GM21737 (cell line): ENCODE measurements around the gene STK38L.
A peak's percentile ranks its signal among the peaks of the same experiment; 100 is the strongest.

Source experiments
- ATAC-seq: cut with Tn5 transposase; IDR thresholded peaks from one replicate; pipeline ENCODE4 v1.9.1; 2021; ENCODE audit warnings: mild to moderate bottlenecking, moderate library complexity; ENCODE audit not compliant: unreplicated experiment

STK38L gene

GRCh38 chr12:27274706-27275105 is 30.6 kb downstream of the STK38L start:
- no peak for ATAC-seq

GRCh38 chr12:27276275-27276674 is 32.2 kb downstream of the STK38L start:
- no peak for ATAC-seq

GRCh38 chr12:27277846-27278260 is 33.8 kb downstream of the STK38L start:
- peak; percentile 83 for ATAC-seq

GRCh38 chr12:27279826-27280225 is 35.7 kb downstream of the STK38L start:
- no peak for ATAC-seq

GRCh38 chr12:27280412-27280811 is 36.3 kb downstream of the STK38L start:
- ATAC-seq: no peak

- ATAC-seq: no peak
These were observed 38.7 kb downstream of the STK38L start for GRCh38 chr12:27282754-27283153.

- no peak for ATAC-seq
These were observed 39.9 kb downstream of the STK38L start for GRCh38 chr12:27284021-27284420.

- no peak for ATAC-seq
These were observed 40.7 kb downstream of the STK38L start for GRCh38 chr12:27284751-27285150.

GRCh38 chr12:27285403-27285802 is 41.3 kb downstream of the STK38L start:
- no peak for ATAC-seq

GRCh38 chr12:27289414-27289813 is 45.3 kb downstream of the STK38L start:
- ATAC-seq: no peak

- ATAC-seq: no peak
These were observed 46.5 kb downstream of the STK38L start for GRCh38 chr12:27290501-27291168.

- no peak for ATAC-seq
These were observed 47.8 kb downstream of the STK38L start for GRCh38 chr12:27291862-27292261.

GRCh38 chr12:27292718-27293117 is 48.6 kb downstream of the STK38L start:
- ATAC-seq: no peak

GRCh38 chr12:27293463-27293862 is 49.4 kb downstream of the STK38L start:
- no peak for ATAC-seq

- no peak for ATAC-seq
These were observed 52.6 kb downstream of the STK38L start for GRCh38 chr12:27296674-27297073.

- ATAC-seq: no peak
These were observed 53.5 kb downstream of the STK38L start for GRCh38 chr12:27297566-27297965.

- no peak for ATAC-seq
These were observed 55.0 kb downstream of the STK38L start for GRCh38 chr12:27299102-27299501.

- no peak for ATAC-seq
These were observed 56.1 kb downstream of the STK38L start for GRCh38 chr12:27300226-27300625.

GRCh38 chr12:27303139-27304111 is 59.3 kb downstream of the STK38L start:
- ATAC-seq: no peak

GRCh38 chr12:27304856-27305255 is 60.8 kb downstream of the STK38L start:
- ATAC-seq: no peak

GRCh38 chr12:27305673-27306456 is 61.8 kb downstream of the STK38L start:
- no peak for ATAC-seq
